MM.1S (cell line): ENCODE results near the gene FAM200C.
A peak's percentile ranks its signal among the peaks of the same experiment; 100 is the strongest.

Source experiments
- DNase-seq: peaks from one replicate; pipeline ENCODE4 v3.0.0-alpha.2; 2015
- H2AFZ ChIP-seq: fragments of 300-600 bp; sonication (generic); 2 replicates; pipeline ENCODE4 v1.6.0; 2016; ENCODE audit warnings: antibody characterized with exemption, low read length
- H3F3A ChIP-seq: fragments of 300-600 bp; sonication (generic); 2 replicates; pipeline ENCODE4 v1.6.1; 2016; ENCODE audit warnings: mild to moderate bottlenecking, antibody characterized with exemption, low read length, moderate library complexity, mixed read lengths; ENCODE audit not compliant: insufficient read depth
- H3K27ac ChIP-seq: fragments of 300-600 bp; sonication (generic); 2 replicates; pipeline ENCODE4 v1.5.1; 2016; ENCODE audit warnings: mild to moderate bottlenecking, low read length
- H3K27me3 ChIP-seq: fragments of 300-600 bp; sonication (generic); replicated peaks from 2 replicates; pipeline ENCODE4 v1.6.0; 2016; ENCODE audit warnings: low read length; ENCODE audit not compliant: insufficient read depth
- H3K36me3 ChIP-seq: fragments of 300-600 bp; sonication (generic); replicated peaks from 2 replicates; pipeline ENCODE4 v1.6.1; 2016; ENCODE audit warnings: mild to moderate bottlenecking, low read length, mixed read lengths; ENCODE audit not compliant: insufficient read depth
- H3K4me1 ChIP-seq: fragments of 300-600 bp; sonication (generic); 2 replicates; pipeline ENCODE4 v1.6.1; 2016; ENCODE audit warnings: low read length, mixed read lengths
- H3K4me2 ChIP-seq: fragments of 300-600 bp; sonication (generic); 2 replicates; pipeline ENCODE4 v1.6.0; 2016; ENCODE audit warnings: low read depth, low read length
- H3K4me3 ChIP-seq: fragments of 300-600 bp; sonication (generic); 2 replicates; pipeline ENCODE4 v1.5.1; 2016; ENCODE audit warnings: low read length, mixed read lengths
- H3K79me2 ChIP-seq: fragments of 300-600 bp; sonication (generic); 2 replicates; pipeline ENCODE4 v1.6.1; 2016; ENCODE audit warnings: mixed run types, low read length, mixed read lengths
- H3K9ac ChIP-seq: fragments of 300-600 bp; sonication (generic); 2 replicates; pipeline ENCODE4 v1.6.1; 2016; ENCODE audit warnings: low read length, mixed read lengths
- H3K9me2 ChIP-seq: fragments of 300-600 bp; sonication (generic); replicated peaks from 2 replicates; pipeline ENCODE4 v1.6.1; 2016; ENCODE audit warnings: mild to moderate bottlenecking, low read length, mixed read lengths; ENCODE audit not compliant: insufficient read depth
- H3K9me3 ChIP-seq: fragments of 300-600 bp; sonication (generic); replicated peaks from 2 replicates; pipeline ENCODE4 v1.6.1; 2016; ENCODE audit warnings: mild to moderate bottlenecking, low read length, mixed read lengths; ENCODE audit not compliant: insufficient read depth
- H4K20me1 ChIP-seq: fragments of 300-600 bp; sonication (generic); 2 replicates; pipeline ENCODE4 v1.6.1; 2016; ENCODE audit warnings: mild to moderate bottlenecking, low read length, moderate library complexity, mixed read lengths; ENCODE audit not compliant: insufficient read depth
- CTCF ChIP-seq: fragments of 300-600 bp; sonication (generic); IDR thresholded peaks from 2 replicates; pipeline ENCODE4 v1.5.1; 2016; ENCODE audit warnings: antibody characterized with exemption, low read length, mixed read lengths
- EZH2 ChIP-seq: fragments of 300-600 bp; sonication (generic); optimal IDR thresholded peaks from 2 replicates; pipeline ENCODE3; 2017; ENCODE audit warnings: low read depth, mild to moderate bottlenecking, antibody characterized with exemption, low read length, mixed read lengths
- EZH2phosphoT487 ChIP-seq: fragments of 300-600 bp; sonication (generic); IDR thresholded peaks from 2 replicates; pipeline ENCODE4 v1.6.1; 2018; ENCODE audit warnings: antibody characterized with exemption, low read length

Gene FAM200C

GRCh38 chr5:160375166-160375565 lies 24.7 kb downstream of the FAM200C start:
- Histone ChIP-seq H3K9me3 (no peaks in the 10 kb centered on the region), H3K4me1 (no peaks in the 10 kb centered on the region), H3K4me3 (no peak overlapping the region), H3F3A (no peaks in the 10 kb centered on the region), H3K9ac (no peak overlapping the region), H3K27me3 (no peaks in the 10 kb centered on the region), H3K79me2 (no peaks in the 10 kb centered on the region), H3K9me2 (no peaks in the 10 kb centered on the region), H3K27ac (no peak overlapping the region), H3K4me2 (no peak overlapping the region), H4K20me1 (no peaks in the 10 kb centered on the region), H2AFZ (no peak overlapping the region), H3K36me3 (no peaks in the 10 kb centered on the region)
- DNase-seq: no peak
- no peak for TF ChIP-seq EZH2
- no peak for TF ChIP-seq CTCF
- TF ChIP-seq EZH2phosphoT487: no peak

GRCh38 chr5:160371294-160371693 lies 28.6 kb downstream of the FAM200C start:
- Histone ChIP-seq H3K27me3 (no peaks in the 10 kb centered on the region), H3K27ac (no peak overlapping the region), H2AFZ (no peak overlapping the region), H3K4me1 (no peaks in the 10 kb centered on the region), H3K4me3 (no peak overlapping the region), H3F3A (no peaks in the 10 kb centered on the region), H3K36me3 (no peaks in the 10 kb centered on the region), H3K9ac (no peak overlapping the region), H3K4me2 (no peak overlapping the region), H3K79me2 (no peaks in the 10 kb centered on the region), H3K9me3 (no peaks in the 10 kb centered on the region), H3K9me2 (no peaks in the 10 kb centered on the region), H4K20me1 (no peaks in the 10 kb centered on the region)
- no peak for DNase-seq
- TF ChIP-seq EZH2phosphoT487 (no peak), EZH2 (no peak), CTCF (no peak)

GRCh38 chr5:160370713-160371034 lies 29.2 kb downstream of the FAM200C start:
- Histone ChIP-seq H3K27me3 (no peaks in the 10 kb centered on the region), H3F3A (no peaks in the 10 kb centered on the region), H3K4me2 (peak overlapping the region; percentile 49), H3K4me3 (peak overlapping the region; percentile 51; the same call in 1 of the 2 replicates), H3K9ac (no peak overlapping the region), H3K36me3 (no peaks in the 10 kb centered on the region), H4K20me1 (no peaks in the 10 kb centered on the region), H3K4me1 (no peaks in the 10 kb centered on the region), H3K27ac (no peak overlapping the region), H3K79me2 (no peaks in the 10 kb centered on the region), H3K9me3 (no peaks in the 10 kb centered on the region), H2AFZ (peak overlapping the region; percentile 70), H3K9me2 (no peaks in the 10 kb centered on the region)
- no peak for DNase-seq
- no peak for TF ChIP-seq CTCF
